Kidney glomerular epithelial cell (primary cell): ENCODE results near the gene ACRV1.

Source experiments
- DNase-seq: peaks from one replicate; lab custom pipeline; 2025; lab: John Stamatoyannopoulos, UW

Gene ACRV1

DNA sequence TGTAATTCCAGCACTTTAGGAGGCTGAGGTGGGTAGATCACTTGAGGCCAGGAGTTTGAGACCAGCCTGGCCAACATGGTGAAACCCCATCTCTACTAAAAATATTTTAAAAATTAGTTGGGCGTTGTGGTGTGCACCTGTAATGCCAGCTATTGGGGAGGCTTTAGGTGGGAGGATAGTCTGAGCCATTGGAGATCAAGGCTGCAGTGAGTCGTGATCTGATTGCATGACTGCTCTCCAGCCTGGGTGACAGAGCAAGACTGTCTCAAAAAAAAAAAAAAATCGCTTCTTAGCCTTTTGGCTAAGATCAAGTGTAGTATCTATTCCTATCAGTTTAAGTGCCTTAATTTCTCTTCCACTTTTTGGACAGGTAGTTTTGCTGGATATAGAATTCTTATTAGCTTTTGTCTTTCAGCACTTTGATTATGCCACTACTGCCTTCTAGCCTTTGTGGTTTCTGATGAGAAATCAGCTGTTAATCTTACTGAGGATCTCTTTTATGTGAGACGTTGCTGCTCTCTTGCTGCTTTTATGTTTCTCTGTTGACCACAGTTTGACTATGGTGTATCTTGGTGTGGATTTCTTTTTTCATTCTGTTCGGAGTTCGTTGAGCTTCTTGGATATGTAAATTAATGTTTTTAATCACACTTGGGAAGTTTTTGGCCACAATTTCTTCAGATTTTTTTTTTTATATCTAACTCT lies 31.0 kb downstream of the ACRV1 start:
- DNase-seq, result no peak

DNA sequence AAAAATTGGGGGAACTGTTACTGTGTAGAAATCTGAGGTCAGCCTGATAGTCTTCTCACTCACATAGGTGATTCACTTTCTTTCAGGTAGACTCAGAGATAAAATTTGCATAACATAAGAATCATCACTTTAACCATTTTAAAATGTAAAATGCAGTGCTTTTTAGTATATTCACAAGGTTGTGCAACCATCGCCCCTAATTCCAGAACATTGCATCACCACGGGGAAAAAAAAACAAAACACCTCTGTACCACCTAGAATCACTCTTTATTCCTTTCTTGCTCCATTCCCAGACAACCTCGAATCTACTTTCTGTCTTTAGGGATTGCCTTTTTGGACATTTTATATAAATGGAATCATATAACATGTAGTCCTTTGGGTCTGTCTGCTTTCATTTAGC lies 34.8 kb downstream of the ACRV1 start:
- no peak for DNase-seq

DNA sequence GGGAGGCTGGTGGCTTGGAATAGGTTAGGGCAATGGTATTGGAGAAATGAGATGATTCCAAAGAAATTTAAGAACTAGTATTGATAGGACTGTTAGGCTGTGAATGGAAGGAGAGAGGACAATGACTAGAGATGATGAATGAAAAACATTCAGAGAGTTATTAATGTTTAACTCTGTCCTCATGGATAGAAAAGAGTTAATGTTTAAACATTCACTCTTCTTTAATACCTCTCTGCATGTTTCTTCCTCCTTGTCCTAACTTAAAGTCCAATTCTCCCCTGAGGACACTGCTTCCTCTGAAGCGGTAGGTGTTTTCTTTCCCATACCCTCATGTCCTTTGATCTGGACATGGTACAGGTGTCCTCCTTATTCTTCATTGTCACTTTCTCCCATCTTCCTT lies 42.3 kb downstream of the ACRV1 start:
- DNase-seq, result peak; percentile 43

DNA sequence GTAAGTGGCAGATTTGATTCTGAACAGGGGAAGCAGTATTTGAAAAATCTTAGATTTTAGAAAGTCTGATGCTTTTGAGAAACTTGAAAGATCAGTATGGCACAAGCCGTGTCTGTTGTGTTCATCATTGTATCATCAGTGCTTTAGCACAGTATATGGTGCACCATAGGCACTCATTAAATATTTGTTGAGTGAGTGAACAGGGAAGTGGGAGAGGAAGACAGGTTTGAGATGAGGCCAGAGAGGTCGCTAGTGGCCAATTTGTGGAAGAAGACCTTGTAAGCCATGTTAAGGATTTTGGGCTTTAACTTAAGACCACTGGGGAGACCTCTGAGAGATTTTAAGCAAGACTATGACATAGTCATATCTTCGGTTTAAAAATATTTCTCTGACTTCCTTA lies 42.8 kb downstream of the ACRV1 start:
- DNase-seq, result no peak

DNA sequence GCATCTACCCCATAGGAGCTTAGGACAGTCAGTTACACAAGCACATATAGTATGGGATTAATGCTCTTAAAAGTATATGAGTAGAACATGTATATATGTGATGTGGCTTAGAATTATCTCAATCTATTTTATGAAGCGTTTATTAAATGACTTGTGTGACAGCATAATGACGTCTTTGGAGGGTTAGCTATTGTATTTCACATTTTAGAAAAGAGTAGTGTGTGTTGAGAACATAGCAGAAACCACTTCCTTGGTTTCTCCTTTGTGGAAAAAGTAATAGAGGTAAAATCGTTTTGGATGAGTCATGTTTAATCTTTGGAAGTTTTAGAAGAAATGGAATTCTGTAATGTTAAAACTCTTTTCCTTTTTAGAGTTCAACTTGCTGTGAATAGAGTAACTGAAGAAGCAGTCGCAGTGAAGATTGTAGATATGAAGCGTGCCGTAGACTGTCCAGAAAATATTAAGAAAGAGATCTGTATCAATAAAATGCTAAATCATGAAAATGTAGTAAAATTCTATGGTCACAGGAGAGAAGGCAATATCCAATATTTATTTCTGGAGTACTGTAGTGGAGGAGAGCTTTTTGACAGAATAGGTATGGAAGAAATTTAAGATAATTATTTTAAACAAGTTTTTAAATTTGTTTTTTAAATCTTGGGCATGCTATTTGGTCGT lies 53.3 kb downstream of the ACRV1 start:
- no peak for DNase-seq

DNA sequence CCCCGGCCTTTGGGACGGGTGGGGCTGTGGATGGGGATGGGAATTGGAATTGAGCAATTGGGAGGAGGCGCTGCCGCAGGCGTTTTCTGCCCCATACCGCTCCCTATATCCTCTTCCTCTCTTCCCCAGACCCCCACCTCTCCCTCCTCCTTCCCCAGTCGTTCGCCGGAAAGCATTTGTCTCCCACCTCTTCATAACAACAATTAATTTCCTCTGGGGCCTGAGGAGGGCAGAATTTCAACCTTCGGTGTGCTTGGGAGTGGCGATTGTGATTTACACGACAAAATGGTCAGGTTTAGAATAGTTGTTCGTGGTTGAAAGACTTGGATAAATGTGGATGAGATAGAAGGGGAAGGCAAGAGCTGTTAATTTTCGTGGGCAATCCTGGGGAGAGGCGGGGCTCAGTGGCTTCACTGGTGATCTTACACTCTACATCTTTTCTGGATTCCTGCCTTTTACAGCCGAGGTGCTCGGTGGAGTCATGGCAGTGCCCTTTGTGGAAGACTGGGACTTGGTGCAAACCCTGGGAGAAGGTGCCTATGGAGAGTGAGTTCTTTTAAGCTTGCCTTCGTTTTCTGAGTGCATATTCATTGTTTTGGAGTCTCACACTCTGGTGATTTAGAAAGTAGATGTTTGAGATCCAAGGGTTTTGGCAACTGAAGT lies 54.2 kb downstream of the ACRV1 start:
- peak; percentile 76 for DNase-seq

DNA sequence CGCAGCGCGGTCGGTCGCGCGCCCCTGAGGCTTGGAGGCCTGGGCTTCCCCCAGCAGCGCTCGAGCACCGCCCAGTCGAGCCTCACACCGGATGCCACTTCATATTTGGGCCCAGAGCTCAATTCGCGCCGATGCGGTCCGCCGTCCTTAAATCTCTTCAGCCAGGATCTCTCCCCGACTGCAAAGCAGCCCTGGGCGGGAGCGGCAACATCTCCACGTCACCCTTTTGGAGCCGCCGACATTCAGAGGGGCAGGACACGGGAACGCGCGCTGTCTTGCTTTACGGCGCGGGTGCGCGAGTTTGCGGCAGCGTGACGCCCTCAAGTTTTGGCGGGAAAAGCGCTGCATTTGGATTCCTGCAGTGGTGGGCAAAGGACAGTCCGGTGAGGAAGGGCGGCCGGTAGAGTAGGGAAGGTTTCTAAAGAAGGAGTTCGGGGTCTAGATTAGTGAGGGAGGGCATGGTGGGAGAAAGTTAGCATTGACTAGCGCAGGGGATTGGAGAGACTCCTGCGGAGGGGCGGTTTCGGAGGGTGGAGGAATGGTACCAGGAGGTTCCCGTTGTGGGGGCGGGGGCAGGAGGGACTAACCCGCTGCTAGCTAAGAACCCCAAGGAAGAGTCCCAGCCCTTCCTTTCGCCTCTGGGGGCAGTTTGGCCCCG lies 54.9 kb downstream of the ACRV1 start:
- DNase-seq, result peak; percentile 85

DNA sequence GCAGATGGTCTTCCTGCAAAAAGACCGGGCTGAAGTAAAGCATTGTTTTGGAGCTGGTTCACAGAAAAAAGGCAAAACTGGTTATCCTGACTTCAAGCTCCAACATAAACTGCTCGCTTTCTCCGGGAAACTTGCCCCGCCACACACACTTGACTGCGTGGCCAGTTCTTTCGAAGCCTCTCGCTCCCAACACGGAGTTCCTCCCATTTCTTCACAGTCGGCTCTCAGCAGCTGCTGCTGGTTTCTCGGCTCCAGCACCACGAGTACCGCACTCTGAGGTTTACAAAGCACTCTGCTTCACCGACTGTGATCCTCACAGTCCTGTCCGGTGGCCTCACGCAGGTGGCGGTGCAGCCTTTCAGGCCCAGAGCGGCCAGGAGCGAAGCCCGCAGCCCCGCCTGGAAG lies 55.4 kb downstream of the ACRV1 start:
- peak; percentile 72 for DNase-seq

DNA sequence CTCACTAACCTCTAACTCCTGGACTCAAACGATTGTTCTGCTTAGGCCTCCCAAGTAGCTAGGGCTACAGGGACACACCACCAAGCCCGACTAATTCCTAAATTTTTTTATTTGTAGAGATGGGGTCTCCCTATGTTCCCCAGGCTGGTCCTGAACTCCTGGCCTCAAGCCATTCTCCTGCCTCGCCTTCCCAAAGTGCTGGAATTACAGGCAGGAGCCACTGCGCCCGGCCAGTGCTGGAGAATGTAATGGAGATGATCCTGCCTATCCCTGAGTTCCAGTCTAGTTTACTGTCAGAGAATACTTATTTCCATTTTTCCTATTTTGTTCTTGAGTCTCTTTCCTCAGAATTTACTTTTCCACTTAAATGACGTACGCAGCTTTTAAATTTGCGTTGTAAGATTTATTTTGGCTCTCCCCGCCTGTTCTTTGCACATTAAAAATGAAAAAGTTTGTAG lies 55.9 kb downstream of the ACRV1 start, which contains the start of gene CHEK1:
CHEK1 (plus strand) TSS at position 408 of the 458 bp plus-strand sequence. CDS start 1,606 bp downstream, outside the sequence.
- no peak for DNase-seq

DNA sequence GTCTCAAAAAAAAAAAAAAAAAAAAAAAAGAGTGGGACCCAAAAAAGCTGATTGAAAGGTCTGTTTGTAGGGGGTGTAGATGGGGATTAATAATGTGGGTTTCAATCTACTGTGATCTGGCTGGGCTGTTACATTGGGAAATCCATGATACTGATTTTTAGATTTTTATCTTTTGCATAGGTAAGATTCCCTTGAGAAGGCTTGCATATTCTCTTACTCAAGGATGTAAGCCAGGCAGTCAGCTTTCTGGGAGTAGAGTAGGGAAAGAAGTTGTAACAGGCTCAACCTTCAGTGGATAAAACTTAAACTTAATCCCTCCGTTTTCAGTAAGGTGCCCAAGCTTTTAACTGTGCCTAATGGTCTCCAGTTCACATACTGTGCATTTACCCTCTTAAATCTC lies 57.6 kb downstream of the ACRV1 start:
- DNase-seq, result no peak

DNA sequence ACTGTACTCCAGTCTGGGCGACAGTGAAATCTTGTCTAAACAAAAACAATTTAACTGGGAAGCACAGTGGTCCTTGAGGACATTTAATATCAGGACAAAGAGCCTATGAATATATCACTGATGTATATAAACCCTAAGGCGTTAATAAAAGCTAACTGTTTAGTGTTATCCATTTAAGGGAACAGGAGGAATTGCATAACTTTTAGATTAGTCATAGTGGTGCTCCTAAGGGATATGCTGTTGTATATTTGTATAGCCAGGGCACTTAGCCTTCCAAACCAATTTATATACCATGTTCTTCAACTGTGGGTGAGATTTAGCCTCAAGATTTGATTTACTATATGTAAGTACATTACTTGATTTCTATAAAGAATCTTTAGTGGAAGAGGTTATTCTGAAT lies 58.7 kb downstream of the ACRV1 start:
- peak; percentile 45 for DNase-seq
